ENCODE measurements around the gene NBL1. TPM values are rescaled to one million over a fixed set of nuclear protein-coding genes. Genes with fewer than 3 reads are reported as not detected.
"Not testable (repeated sequence)": the region's sequence is repeated elsewhere in the genome, so short reads cannot be mapped to it uniquely, and the experiment has no call there.

NBL1 gene
- total and polyA plus RNA-seq, 2 experiments from 2014 or later = 6.1 to 10.6 TPM

- H3K79me2 ChIP-seq (replicated peaks; ENCODE audit: insufficient read depth); H3K36me3 ChIP-seq (ENCODE audit: insufficient read depth); H3K4me3 ChIP-seq; H4K20me1 ChIP-seq (replicated peaks; ENCODE audit: insufficient read depth); H3K4me3 Mint-ChIP-seq; ATAC-seq; H3K4me2 ChIP-seq; H2AFZ ChIP-seq; DNase-seq (ENCODE audit: low spot score); H3K9me3 Mint-ChIP-seq; H3K27me3 Mint-ChIP-seq (ENCODE audit: insufficient read depth, low read depth, poor library complexity); H3F3A ChIP-seq (replicated peaks; ENCODE audit: low read depth); H3K27me3 ChIP-seq (ENCODE audit: insufficient read depth); H3K9me2 ChIP-seq (ENCODE audit: insufficient read depth): not testable (repeated sequence)
- Histone ChIP-seq H3K4me1 (ENCODE audit: insufficient read depth) (peaks cover 16% of the 10 kb centered on the region), H3K27ac (ENCODE audit: low read depth) (peak overlapping the region; percentile 39; the same call in 1 of the 2 replicates)
- Mint-ChIP-seq H3K27ac (peak overlapping the region; percentile 70; the same call in 1 of the 2 replicates), H3K4me1 (peaks cover 20% of the 10 kb centered on the region), H3K36me3 (ENCODE audit: low read depth) (peaks cover 23% of the 10 kb centered on the region; the same call in 2 of the 3 replicates)
Observed at GRCh38 chr1:19630192-19630591, 13.9 kb upstream of the NBL1 start.

GRCh38 chr1:19630720-19631395, 13.3 kb upstream of the NBL1 start:
- Mint-ChIP-seq H3K9me3 (no peaks in the 10 kb centered on the region), H3K36me3 (ENCODE audit: low read depth) (peaks cover 23% of the 10 kb centered on the region; the same call in 2 of the 3 replicates), H3K4me1 (peaks cover 20% of the 10 kb centered on the region), H3K27ac (no peak overlapping the region), H3K4me3 (no peak overlapping the region), H3K27me3 (ENCODE audit: insufficient read depth, low read depth, poor library complexity) (peaks cover 3% of the 10 kb centered on the region)
- no peaks in the 10 kb centered on the region for H3K9me2 ChIP-seq (ENCODE audit: insufficient read depth)
- DNase-seq (ENCODE audit: low spot score) = no peak
- H3K4me1 ChIP-seq (ENCODE audit: insufficient read depth) = peaks cover 16% of the 10 kb centered on the region
- H3K27ac ChIP-seq (ENCODE audit: low read depth) = no peak overlapping the region
- ATAC-seq = no peak
- no peaks in the 10 kb centered on the region for H3F3A ChIP-seq (replicated peaks; ENCODE audit: low read depth)
- no peak overlapping the region for H2AFZ ChIP-seq
- no peaks in the 10 kb centered on the region for H3K79me2 ChIP-seq (replicated peaks; ENCODE audit: insufficient read depth)
- H3K27me3 ChIP-seq (ENCODE audit: insufficient read depth) = no peaks in the 10 kb centered on the region
- no peak overlapping the region for H3K4me2 ChIP-seq
- H3K4me3 ChIP-seq = no peak overlapping the region
- H4K20me1 ChIP-seq (replicated peaks; ENCODE audit: insufficient read depth) = no peaks in the 10 kb centered on the region; the same call in 1 of the 2 replicates
- no peaks in the 10 kb centered on the region; the same call in 1 of the 2 replicates for H3K36me3 ChIP-seq (ENCODE audit: insufficient read depth)
- TF ChIP-seq ETS1 (IDR thresholded peaks at IDR 0.05) = no peak
- TF ChIP-seq ZNF114 (CRISPR knock-in tag; IDR thresholded peaks at IDR 0.05) = no peak
- no peak for TF ChIP-seq NANOG (IDR thresholded peaks at IDR 0.05; ENCODE audit: borderline replicate concordance)
- TF ChIP-seq POLR2AphosphoS5 (IDR thresholded peaks at IDR 0.05; ENCODE audit: low read depth) = no peak
- no peak for TF ChIP-seq STAT1 (IDR thresholded peaks at IDR 0.05; ENCODE audit: unreplicated experiment)
- TF ChIP-seq EZH2phosphoT487 (IDR thresholded peaks at IDR 0.05; ENCODE audit: unreplicated experiment) = no peak
- TF ChIP-seq JUNB (IDR thresholded peaks at IDR 0.05; ENCODE audit: unreplicated experiment) = no peak
- TF ChIP-seq ZNF331 (CRISPR knock-in tag; IDR thresholded peaks at IDR 0.05; ENCODE audit: low read depth) = no peak
- TF ChIP-seq EZH2 (IDR thresholded peaks at IDR 0.05; ENCODE audit: low read depth, unreplicated experiment) = no peak
- no peak for TF ChIP-seq CREB1 (CRISPR knock-in tag; IDR thresholded peaks at IDR 0.05; ENCODE audit: low read depth)
- TF ChIP-seq ZNF462 (CRISPR knock-in tag; IDR thresholded peaks at IDR 0.05) = no peak
- no peak for TF ChIP-seq CTCF (conservative IDR thresholded peaks at IDR 0.05; ENCODE audit: low read depth in 2 of 2)

All from GM23338 (cell line).